Left renal cortex interstitium (tissue), 4 donors: ENCODE measurements around the gene CD200. TPM values are rescaled to one million over a fixed set of nuclear protein-coding genes. Genes with fewer than 3 reads are reported as not detected.
"Not testable (repeated sequence)": the region's sequence is repeated elsewhere in the genome, so short reads cannot be mapped to it uniquely, and the experiment has no call there.

Experiments used
- DNase-seq, 4 donors: peaks; one replicate each; pipeline ENCODE4 v3.0.0-alpha.2; 2013; ENCODE audit warnings: low read depth in 4 of 4, low spot score in 2 of 4, missing footprints in 1 of 4
- polyA plus RNA-seq, 4 donors: library from polyadenylated mRNA; unstranded; fragments of 120-200 nt; gene quantifications; one replicate each; pipeline ENCODE4 v1.2.1, GENCODE V29; 2013; ENCODE audit not compliant: insufficient read length in 4 of 4

The CD200 gene
- polyA plus RNA-seq, 4 donors = 34.0 to 41.8 (median 36.5) TPM

GRCh38 chr3:112404924-112405549 lies 72.1 kb downstream of the CD200 start:
- DNase-seq = not testable (repeated sequence)

- no peak for DNase-seq
These were observed 72.9 kb downstream of the CD200 start for GRCh38 chr3:112405845-112406244.

GRCh38 chr3:112407214-112407887 lies 74.4 kb downstream of the CD200 start:
- DNase-seq = no peak

GRCh38 chr3:112407888-112408702 lies 75.1 kb downstream of the CD200 start:
- no peak for DNase-seq

GRCh38 chr3:112409041-112409440 lies 76.1 kb downstream of the CD200 start:
- DNase-seq = no peak

- DNase-seq = no peak
These were observed 78.5 kb downstream of the CD200 start for GRCh38 chr3:112411425-112411824.

Other genes starting within 250 kb of the CD200 start
- gene C3orf52, start 246.8 kb upstream of the CD200 start, polyA plus RNA-seq = 1 to 10 TPM; 5.1 to 9.7 (median 6.5) TPM
- 1 to 10 TPM in 3 of 4 donors, under 1 TPM in 1; 0.90 to 3.6 (median 1.8) TPM for gene GCSAM, start 199.9 kb upstream of the CD200 start, polyA plus RNA-seq
- 1 to 10 TPM in 1 of 4 donors, under 1 TPM in 3; 0.47 to 1.2 (median 0.65) TPM for gene SLC9C1, start 38.9 kb upstream of the CD200 start, polyA plus RNA-seq
- gene BTLA, start 166.3 kb downstream of the CD200 start, polyA plus RNA-seq = under 1 TPM; 0.32 to 0.84 (median 0.57) TPM
- 10 to 100 TPM; 44.7 to 59.0 (median 47.6) TPM for gene ATG3, start 228.8 kb downstream of the CD200 start, polyA plus RNA-seq
- gene SLC35A5, start 228.9 kb downstream of the CD200 start, polyA plus RNA-seq = 10 to 100 TPM; 59.3 to 74.5 (median 67.5) TPM